ENCODE results near the gene PLGRKT.
A peak's percentile ranks its signal among the peaks of the same experiment; 100 is the strongest.
"Not testable (repeated sequence)": the region's sequence is repeated elsewhere in the genome, so short reads cannot be mapped to it uniquely, and the experiment has no call there.

PLGRKT gene

GRCh38 chr9:5437254-5438216 lies at the start of gene PLGRKT:
Gene PLGRKT, minus strand, starts transcription at chr9:5437925. Its CDS starts 5,948 bp downstream, at chr9:5431977.
- peak; percentile 69 to 89 for DNase-seq (ENCODE audit: low read depth in 1 of 2, low spot score in 1 of 2)

GRCh38 chr9:5486988-5487387 lies 49.3 kb upstream of the PLGRKT start:
- no peak for DNase-seq (ENCODE audit: low read depth in 1 of 2, low spot score in 1 of 2)

- no peak for DNase-seq (ENCODE audit: low read depth in 1 of 2, low spot score in 1 of 2)
Measured at GRCh38 chr9:5485378-5486085, 47.8 kb upstream of the PLGRKT start.

GRCh38 chr9:5483306-5483705 lies 45.6 kb upstream of the PLGRKT start:
- no peak for DNase-seq (ENCODE audit: low read depth in 1 of 2, low spot score in 1 of 2)

GRCh38 chr9:5482194-5482593 lies 44.5 kb upstream of the PLGRKT start:
- no peak for DNase-seq (ENCODE audit: low read depth in 1 of 2, low spot score in 1 of 2)

GRCh38 chr9:5481322-5482040 lies 43.8 kb upstream of the PLGRKT start:
- no peak for DNase-seq (ENCODE audit: low read depth in 1 of 2, low spot score in 1 of 2)

GRCh38 chr9:5480919-5481318 lies 43.2 kb upstream of the PLGRKT start:
- DNase-seq (ENCODE audit: low read depth in 1 of 2, low spot score in 1 of 2) = no peak

- no peak for DNase-seq (ENCODE audit: low read depth in 1 of 2, low spot score in 1 of 2)
Measured at GRCh38 chr9:5479994-5480694, 42.4 kb upstream of the PLGRKT start.

GRCh38 chr9:5478206-5478605 lies 40.5 kb upstream of the PLGRKT start:
- DNase-seq (ENCODE audit: low read depth in 1 of 2, low spot score in 1 of 2) = no peak

GRCh38 chr9:5475611-5476010 lies 37.9 kb upstream of the PLGRKT start:
- not testable (repeated sequence) for DNase-seq (ENCODE audit: low read depth in 1 of 2, low spot score in 1 of 2)

GRCh38 chr9:5470816-5471215 lies 33.1 kb upstream of the PLGRKT start:
- DNase-seq (ENCODE audit: low read depth in 1 of 2, low spot score in 1 of 2) = no peak

GRCh38 chr9:5470122-5470521 lies 32.4 kb upstream of the PLGRKT start:
- no peak for DNase-seq (ENCODE audit: low read depth in 1 of 2, low spot score in 1 of 2)

GRCh38 chr9:5468850-5469249 lies 31.1 kb upstream of the PLGRKT start:
- no peak for DNase-seq (ENCODE audit: low read depth in 1 of 2, low spot score in 1 of 2)

- DNase-seq (ENCODE audit: low read depth in 1 of 2, low spot score in 1 of 2) = no peak
Measured at GRCh38 chr9:5466766-5467165, 29.0 kb upstream of the PLGRKT start.

GRCh38 chr9:5466005-5466404 lies 28.3 kb upstream of the PLGRKT start:
- no peak for DNase-seq (ENCODE audit: low read depth in 1 of 2, low spot score in 1 of 2)

- not testable (repeated sequence) for DNase-seq (ENCODE audit: low read depth in 1 of 2, low spot score in 1 of 2)
Measured at GRCh38 chr9:5464831-5465330, 27.2 kb upstream of the PLGRKT start.

- DNase-seq (ENCODE audit: low read depth in 1 of 2, low spot score in 1 of 2) = no peak
Measured at GRCh38 chr9:5460157-5460556, 22.4 kb upstream of the PLGRKT start.

- peak in 1 of 2 donors; percentile 38 for DNase-seq (ENCODE audit: low read depth in 1 of 2, low spot score in 1 of 2)
Measured at GRCh38 chr9:5459289-5459829, 21.6 kb upstream of the PLGRKT start.

- DNase-seq (ENCODE audit: low read depth in 1 of 2, low spot score in 1 of 2) = peak in 1 of 2 donors; percentile 21
Measured at GRCh38 chr9:5455181-5455580, 17.5 kb upstream of the PLGRKT start.

GRCh38 chr9:5453673-5454072 lies 15.9 kb upstream of the PLGRKT start:
- DNase-seq (ENCODE audit: low read depth in 1 of 2, low spot score in 1 of 2) = no peak

Data from activated CD4-positive, alpha-beta T cell treated with anti-CD3 and anti-CD28 coated beads, Interleukin-2, amount 50 U/mL, for 24 hours (primary cell).